Stimulated activated naive CD4-positive, alpha-beta T cell treated with Interleukin-2 at 50 U/mL for 16 hours (primary cell): ENCODE measurements around the gene FKBP8.

Source experiments
- DNase-seq: peaks from one replicate; lab custom pipeline; 2025; lab: John Stamatoyannopoulos, UW

FKBP8 gene

GRCh38 chr19:18502246-18502637 is 41.1 kb downstream of the FKBP8 start:
- no peak for DNase-seq

GRCh38 chr19:18501832-18502231 is 41.5 kb downstream of the FKBP8 start:
- no peak for DNase-seq

DNA sequence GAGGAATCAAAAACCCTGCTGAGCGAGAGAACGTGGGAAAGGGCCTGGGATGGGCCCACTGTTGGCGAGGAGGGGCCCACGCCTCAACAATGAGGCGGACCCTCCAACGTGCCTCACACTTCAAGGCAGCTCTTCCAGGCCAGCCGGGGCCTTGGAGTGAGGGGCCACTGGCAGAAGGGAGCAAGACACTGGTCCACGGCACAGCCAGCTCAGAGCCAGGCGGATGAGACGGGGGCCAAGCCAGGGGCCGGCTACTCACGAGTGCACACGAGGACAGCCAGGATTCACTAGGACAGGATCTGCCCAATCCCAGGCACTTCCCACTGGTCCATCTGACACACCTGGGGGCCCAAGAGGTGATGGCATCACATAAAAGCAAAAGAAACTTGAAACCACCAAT is 42.0 kb downstream of the FKBP8 start:
- no peak for DNase-seq

GRCh38 chr19:18500799-18501198 is 42.6 kb downstream of the FKBP8 start:
- DNase-seq = no peak

DNA sequence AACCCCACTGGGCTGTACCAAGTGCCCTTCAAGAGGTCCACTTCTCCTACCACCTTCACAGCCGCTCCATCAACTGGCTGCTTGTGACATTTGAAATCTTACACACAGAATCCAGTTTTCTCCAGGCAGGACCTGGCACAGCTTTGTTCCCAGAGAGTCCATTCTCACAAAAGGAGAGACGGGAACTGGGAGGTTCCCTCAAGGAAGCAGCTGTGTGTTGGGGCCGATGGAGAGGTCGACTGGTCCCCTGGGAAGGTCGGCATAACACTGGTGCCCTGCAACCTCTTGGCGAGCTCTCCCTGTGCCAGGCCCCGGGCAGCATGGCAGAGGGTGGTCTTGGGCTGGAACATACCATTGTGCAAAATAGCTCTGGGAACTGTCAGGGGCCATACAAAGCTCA is 43.0 kb downstream of the FKBP8 start:
- no peak for DNase-seq

DNA sequence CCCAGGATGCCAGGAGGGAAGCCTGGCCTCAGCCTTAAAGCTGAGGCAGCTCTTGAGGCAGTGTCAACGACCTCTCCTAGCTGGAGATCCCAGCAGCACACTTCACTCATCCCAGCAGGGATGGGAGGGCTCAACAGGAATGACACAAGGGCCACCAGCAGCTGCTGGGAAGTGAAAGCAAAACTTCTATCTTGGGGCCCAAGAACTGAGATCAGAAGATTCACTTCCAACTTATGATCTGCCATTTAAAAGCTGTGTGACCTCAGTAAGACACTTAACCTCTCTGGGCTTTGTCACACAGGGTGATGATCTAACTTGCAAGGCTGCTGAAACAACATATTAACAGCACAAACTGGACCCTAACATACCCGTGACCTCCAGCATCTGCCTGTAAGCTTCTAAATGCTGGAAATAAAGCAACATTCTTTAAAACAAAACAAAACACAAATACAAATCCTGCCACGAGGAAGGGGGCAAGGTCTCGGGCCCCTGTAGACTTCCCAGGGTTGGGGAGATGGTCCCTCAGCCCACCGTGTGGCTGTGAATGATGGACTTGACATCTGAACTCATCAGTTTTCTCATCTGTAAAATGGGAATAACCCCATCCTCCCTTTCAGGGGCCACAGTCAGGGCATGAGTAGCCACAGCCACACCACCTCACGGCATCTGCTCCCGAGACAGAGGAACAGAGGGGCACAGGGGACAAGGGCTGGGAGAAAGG is 44.2 kb downstream of the FKBP8 start:
- no peak for DNase-seq

DNA sequence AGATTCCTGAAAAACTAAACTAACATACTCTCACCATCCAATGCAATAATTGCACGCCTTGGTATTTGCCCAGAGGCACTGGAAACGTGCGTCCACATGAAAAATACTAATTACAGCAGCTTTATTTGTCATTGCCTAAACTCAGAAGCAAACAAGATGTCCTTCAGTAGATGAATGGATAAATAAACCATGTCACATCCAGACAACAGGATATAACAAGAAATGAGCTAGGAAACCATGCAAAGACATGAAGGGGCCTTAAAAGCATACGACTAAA is 46.5 kb downstream of the FKBP8 start:
- DNase-seq = no peak

GRCh38 chr19:18496167-18496979 is 47.0 kb downstream of the FKBP8 start:
- DNase-seq = peak; percentile 58

GRCh38 chr19:18495204-18495911 is 48.0 kb downstream of the FKBP8 start:
- DNase-seq = no peak

DNA sequence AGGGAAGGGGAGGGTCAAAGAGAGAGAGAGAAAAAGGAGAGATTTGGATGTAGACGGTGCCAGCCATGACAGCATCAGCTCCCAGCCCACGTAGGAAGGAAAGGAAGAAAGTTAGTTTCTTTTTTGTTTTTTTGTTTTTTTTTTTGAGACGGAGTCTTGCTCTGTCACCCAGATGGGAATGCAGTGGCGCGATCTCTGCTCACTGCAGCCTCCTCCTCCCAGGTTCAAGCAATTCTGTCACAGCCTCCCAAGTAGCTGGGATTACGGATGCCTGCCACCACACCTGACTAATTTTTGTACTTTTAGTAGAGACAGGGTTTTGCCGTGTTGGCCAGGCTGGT is 49.1 kb downstream of the FKBP8 start:
- DNase-seq = no peak

- no peak for DNase-seq
Measured at GRCh38 chr19:18493440-18494266, 49.7 kb downstream of the FKBP8 start.

GRCh38 chr19:18491995-18492953 is 51.1 kb downstream of the FKBP8 start:
- DNase-seq = no peak

- DNase-seq = no peak
Measured at GRCh38 chr19:18490728-18491127, 52.6 kb downstream of the FKBP8 start.

DNA sequence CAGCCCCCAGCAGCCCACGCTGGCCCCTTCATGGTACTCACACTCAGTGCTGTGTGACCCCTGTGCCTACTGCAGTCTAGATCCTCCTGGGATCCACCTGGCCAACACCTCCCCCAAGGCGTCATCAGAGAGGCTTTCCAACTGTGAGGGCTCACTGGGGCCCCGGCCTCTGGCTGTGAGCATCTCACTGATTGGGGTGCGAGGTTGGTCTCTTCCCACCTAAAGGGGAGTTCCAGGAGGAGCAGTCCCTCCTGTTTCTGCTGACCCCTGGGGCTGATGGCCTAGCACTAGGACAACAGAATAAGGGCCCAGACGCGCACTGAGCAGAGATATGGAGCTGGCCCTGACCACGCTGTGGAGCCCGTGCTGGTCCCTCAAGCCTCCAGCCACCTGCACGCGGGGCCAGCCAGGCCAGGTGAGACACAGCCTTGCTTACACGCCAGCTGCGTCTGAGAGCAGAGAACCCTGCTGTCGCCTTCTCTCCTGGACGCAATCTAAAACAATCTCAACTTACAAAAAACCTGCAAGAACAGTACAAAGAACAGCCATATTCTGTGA is 53.7 kb downstream of the FKBP8 start:
- no peak for DNase-seq

DNA sequence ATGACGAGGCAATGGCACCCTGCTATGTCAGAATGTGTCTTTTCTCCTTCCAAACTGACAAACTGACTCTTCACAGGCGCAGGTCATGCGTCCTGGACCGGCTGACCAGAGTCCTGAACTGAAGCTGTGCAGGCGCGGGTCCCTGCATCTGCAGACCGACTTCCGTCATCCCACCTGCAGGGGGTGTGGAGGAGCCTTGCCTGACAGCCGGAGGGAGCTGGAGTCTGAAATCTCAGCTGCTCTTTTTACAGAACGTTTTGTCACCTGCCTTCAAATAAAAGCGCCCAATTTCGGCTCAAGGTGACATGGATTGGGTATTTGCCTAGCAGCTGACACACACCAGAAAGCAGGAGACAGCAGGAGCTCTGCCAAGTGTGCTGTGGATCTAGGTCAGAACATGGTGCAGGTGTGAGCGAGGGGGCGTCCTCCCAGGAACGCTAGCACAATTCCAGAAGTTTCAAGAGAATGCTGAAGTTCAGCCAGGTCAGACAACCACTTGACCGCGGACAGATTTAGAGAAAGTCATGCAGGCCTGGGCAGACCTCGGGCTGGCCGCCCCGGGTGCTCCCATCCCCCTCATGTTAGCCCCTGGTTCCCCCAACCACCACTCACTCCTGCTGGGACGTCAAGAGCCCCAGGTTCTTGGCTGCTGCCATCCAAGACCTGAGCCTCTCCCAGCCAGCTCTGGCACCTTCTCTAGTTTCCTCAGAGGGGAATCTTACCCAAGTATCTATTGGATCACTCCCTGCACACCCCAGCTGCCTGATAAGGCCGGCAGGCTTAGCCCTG is 54.3 kb downstream of the FKBP8 start:
- DNase-seq = no peak

DNA sequence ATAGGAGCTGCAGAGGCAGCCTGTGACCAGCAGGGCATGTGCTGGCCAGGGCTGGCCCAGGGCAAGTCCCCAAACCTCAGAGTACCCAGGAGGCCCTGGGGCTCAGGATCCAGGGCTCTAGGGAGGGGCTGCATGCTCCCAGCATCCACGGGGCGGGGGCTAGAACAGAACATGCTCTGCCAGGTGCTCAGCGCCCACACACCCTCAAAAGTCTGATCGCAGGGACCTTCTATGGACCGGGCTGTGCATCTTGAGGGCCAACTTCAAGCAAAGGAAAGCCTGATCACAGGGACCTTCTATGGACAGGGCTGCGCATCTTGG is 55.0 kb downstream of the FKBP8 start:
- DNase-seq = no peak

DNA sequence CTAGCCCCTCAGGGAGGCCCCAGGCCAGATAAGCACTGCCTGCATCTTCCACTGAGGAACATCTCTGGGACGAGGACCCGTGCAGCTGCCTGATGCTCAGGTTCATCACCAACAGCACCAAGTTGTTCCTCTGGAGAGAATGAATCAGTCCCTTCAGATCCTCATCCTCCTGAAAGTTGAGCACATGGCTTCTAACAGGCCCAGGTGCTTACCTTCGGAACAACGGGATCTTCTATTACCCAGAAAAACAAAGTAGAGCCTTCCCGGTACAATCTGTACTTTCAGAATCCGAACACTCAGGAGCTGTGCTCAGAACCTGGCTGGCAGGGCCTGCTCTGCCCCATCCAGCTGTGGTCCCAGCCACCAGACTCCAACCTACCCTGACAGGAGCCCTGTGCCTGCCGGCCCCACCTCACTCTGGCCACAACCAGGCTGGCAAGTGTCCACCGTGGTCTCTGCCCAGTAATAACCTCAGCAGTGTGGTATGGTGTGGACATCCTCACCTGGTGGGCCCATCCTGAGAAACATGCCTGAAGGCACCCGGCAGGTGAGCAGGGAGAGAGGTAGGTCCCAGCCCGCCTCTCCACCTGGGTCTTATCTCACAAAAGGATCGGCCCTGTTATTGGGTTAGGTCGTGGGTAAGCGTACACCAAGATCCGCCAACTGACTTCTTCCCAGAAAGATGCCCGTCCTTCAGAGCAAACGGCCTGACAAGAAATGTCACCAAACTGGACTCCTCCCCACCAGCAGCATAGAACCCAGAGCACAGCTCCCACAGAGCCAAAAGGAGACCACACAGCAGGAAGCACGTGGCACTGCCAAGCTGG is 55.6 kb downstream of the FKBP8 start:
- no peak for DNase-seq

- no peak for DNase-seq
Measured at GRCh38 chr19:18486746-18487145, 56.6 kb downstream of the FKBP8 start.

DNA sequence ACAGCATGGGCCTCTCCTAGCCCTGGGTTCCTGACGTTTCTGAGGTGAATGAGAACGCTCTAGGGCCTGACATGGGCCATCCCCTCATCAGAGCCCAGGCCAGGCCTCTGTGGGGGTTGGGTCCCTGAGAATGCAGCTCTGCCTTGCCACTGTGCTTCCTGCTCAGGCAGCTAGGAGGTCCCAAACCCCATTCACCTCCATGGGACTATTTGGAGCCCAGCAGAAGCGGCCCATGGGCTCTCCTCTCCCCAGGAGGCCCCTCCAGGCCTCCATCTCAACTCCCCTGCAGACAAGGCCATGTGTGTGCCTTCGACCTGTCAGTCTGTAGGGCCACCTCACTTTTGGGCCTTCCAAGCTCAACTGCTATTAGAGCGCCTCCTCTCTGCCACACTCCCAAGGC is 58.4 kb downstream of the FKBP8 start:
- no peak for DNase-seq
